Esophagus muscularis mucosa (tissue), 4 donors: Measurements from ENCODE around the gene CHM. TPM values are rescaled to one million over a fixed set of nuclear protein-coding genes. Genes with fewer than 3 reads are reported as not detected.
"Not testable (repeated sequence)": the region's sequence is repeated elsewhere in the genome, so short reads cannot be mapped to it uniquely, and the experiment has no call there.

ENCODE experiments used
- DNase-seq: peaks from one replicate; pipeline ENCODE4 v3.0.0-alpha.2; 2017; ENCODE audit errors: extremely low spot score
- H3K27ac ChIP-seq, 4 donors: fragments of 200-600 bp; sonication (generic); replicated peaks in 1 of 4; 1 replicate in 3 of 4; 2 replicates in 1 of 4; pipeline ENCODE4 v1.5.1; 2016 to 2019; ENCODE audit warnings: mild to moderate bottlenecking in 1 of 4
- H3K27me3 ChIP-seq, 4 donors: fragments of 200-600 bp; sonication (generic); one replicate each; pipeline versions ENCODE4 v1.5.1 to v1.6.0; 2016 to 2019
- H3K36me3 ChIP-seq, 4 donors: fragments of 200-600 bp; sonication (generic); one replicate each; pipeline ENCODE4 v1.5.1; 2016 to 2019
- H3K4me1 ChIP-seq, 4 donors: fragments of 200-600 bp; sonication (generic); one replicate each; pipeline ENCODE4 v1.5.1; 2016 to 2019
- H3K4me3 ChIP-seq, 4 donors: fragments of 200-600 bp; sonication (generic); 1 replicate in 2 of 4; 2 replicates in 2 of 4; pipeline ENCODE4 v1.5.1; 2016 to 2019; ENCODE audit warnings: mild to moderate bottlenecking in 4 of 4, moderate library complexity in 1 of 4
- H3K9me3 ChIP-seq, 4 donors: fragments of 200-600 bp; sonication (generic); 1 replicate in 3 of 4; 2 replicates in 1 of 4; pipeline ENCODE4 v1.5.1; 2016 to 2019
- CTCF ChIP-seq, 3 experiments: fragments of 200-600 bp in 2 of 3; fragments of 450-650 bp in 1 of 3; sonication (generic) in 2 of 3; IDR thresholded peaks; one replicate each; pipeline ENCODE4 v1.5.1; 2017 to 2019; ENCODE audit warnings: antibody characterized with exemption in 3 of 3, mild to moderate bottlenecking in 2 of 3, moderate library complexity in 1 of 3
- EP300 ChIP-seq: sonication (generic); formaldehyde crosslinking; IDR thresholded peaks from one replicate; pipeline ENCODE4 v1.6.1; 2017; ENCODE audit warnings: antibody characterized with exemption
- POLR2A ChIP-seq: fragments of 450-650 bp; IDR thresholded peaks from one replicate; pipeline ENCODE4 v1.6.1; 2017; ENCODE audit warnings: antibody characterized with exemption, moderate library complexity, mild to moderate bottlenecking, low read depth
- POLR2AphosphoS5 ChIP-seq, 2 donors: sonication (generic); formaldehyde crosslinking; IDR thresholded peaks; one replicate each; pipeline ENCODE4 v1.6.1; 2017; ENCODE audit warnings: antibody characterized with exemption in 2 of 2
- whole genome bisulfite sequencing: methylation state at CpG from one replicate; pipeline ENCODE4 v1.1.5; 2018; 5-methylcytosine and 5-hydroxymethylcytosine counted together
- intact Hi-C: fragments of 100-400 bp; cut with DNase I; formaldehyde crosslinking; loops from one replicate; pipeline ENCODE4 v1.15.1; 2023
- total RNA-seq, 4 donors: library from RNA; depleted of rRNA; stranded (reverse); fragments of >200 nt; gene quantifications; one replicate each; pipeline versions ENCODE4 v1.1.0 to v1.2.1, GENCODE V29; 2016

CHM gene
- total RNA-seq, 4 donors from 2014 or later = 13.9 to 16.3 (median 15.2) TPM

- H3K27ac ChIP-seq = no peak overlapping the region
- no peaks in the 10 kb centered on the region for H3K27me3 ChIP-seq
- intact Hi-C loops = no loop called here
- no peak for DNase-seq
- TF ChIP-seq POLR2AphosphoS5 (IDR thresholded peaks at IDR 0.05) = no peak
- peaks cover 0 to 12% (median 4%) of the 10 kb centered on the region in 4 donors for H3K36me3 ChIP-seq
- H3K9me3 ChIP-seq = peaks cover 0 to 3% (median 0%) of the 10 kb centered on the region in 4 donors
- no peak overlapping the region for H3K4me3 ChIP-seq
- H3K4me1 ChIP-seq = no peaks in the 10 kb centered on the region
- WGBS = 75% methylated on average over 3 of the region's 3 CpGs
These were observed 70.1 kb downstream of the CHM start for GRCh38 chrX:85977218-85977617.

GRCh38 chrX:85972351-85972750 lies 75.0 kb downstream of the CHM start:
- WGBS = 80% methylated on average over 1 of the region's 33 CpGs

GRCh38 chrX:85964744-85965143 lies 82.6 kb downstream of the CHM start:
- intact Hi-C loops = no loop called here
- Histone ChIP-seq H3K27me3 (no peaks in the 10 kb centered on the region), H3K4me1 (no peaks in the 10 kb centered on the region), H3K4me3 (no peak overlapping the region), H3K9me3 (no peaks in the 10 kb centered on the region), H3K27ac (no peak overlapping the region), H3K36me3 (no peaks in the 10 kb centered on the region)
- DNase-seq = no peak
- TF ChIP-seq POLR2A (no peak), EP300 (no peak), CTCF (IDR thresholded peaks at IDR 0.05) (no peak), POLR2AphosphoS5 (IDR thresholded peaks at IDR 0.05) (no peak)
- 62% methylated on average over 2 of the region's 2 CpGs for WGBS

More at GRCh38 chrX:85972351-85972750, 75.0 kb downstream of the CHM start:
- H3K4me3 ChIP-seq, H3K9me3 ChIP-seq, H3K4me1 ChIP-seq, H3K27me3 ChIP-seq, H3K27ac ChIP-seq, intact Hi-C loops, DNase-seq: not testable (repeated sequence)
- peaks cover 0 to 19% (median 2%) of the 10 kb centered on the region in 4 donors for H3K36me3 ChIP-seq

- H3K27me3 ChIP-seq = no peaks in the 10 kb centered on the region
- H3K27ac ChIP-seq = no peak overlapping the region
- no peaks in the 10 kb centered on the region for H3K4me1 ChIP-seq
- no peaks in the 10 kb centered on the region for H3K9me3 ChIP-seq
- no peaks in the 10 kb centered on the region for H3K36me3 ChIP-seq
- no peak for DNase-seq
- no peak for TF ChIP-seq EP300
- TF ChIP-seq POLR2A = no peak
- no peak for TF ChIP-seq POLR2AphosphoS5 (IDR thresholded peaks at IDR 0.05)
- TF ChIP-seq CTCF (IDR thresholded peaks at IDR 0.05) = no peak
- no peak overlapping the region for H3K4me3 ChIP-seq
- WGBS = 64% methylated on average over 5 of the region's 5 CpGs
- intact Hi-C loops = no loop called here
These were observed 83.6 kb downstream of the CHM start for GRCh38 chrX:85963736-85964135.

GRCh38 chrX:85955510-85955909 lies 91.8 kb downstream of the CHM start:
- Histone ChIP-seq H3K36me3 (peaks cover 0 to 27% (median 2%) of the 10 kb centered on the region in 4 donors), H3K9me3 (no peaks in the 10 kb centered on the region), H3K27ac (no peak overlapping the region), H3K27me3 (no peaks in the 10 kb centered on the region), H3K4me3 (no peak overlapping the region), H3K4me1 (no peaks in the 10 kb centered on the region)
- 82% methylated on average over 3 of the region's 3 CpGs for WGBS
- no peak for DNase-seq
- intact Hi-C loops = no loop called here
- TF ChIP-seq POLR2A (no peak), EP300 (no peak), CTCF (IDR thresholded peaks at IDR 0.05) (no peak), POLR2AphosphoS5 (IDR thresholded peaks at IDR 0.05) (no peak)

- H3K27ac ChIP-seq, H3K4me1 ChIP-seq, DNase-seq, H3K27me3 ChIP-seq, H3K4me3 ChIP-seq, intact Hi-C loops: not testable (repeated sequence)
- Histone ChIP-seq H3K9me3 (peaks cover 0 to 11% (median 3%) of the 10 kb centered on the region in 4 donors), H3K36me3 (peaks cover 0 to 26% (median 4%) of the 10 kb centered on the region in 4 donors)
- WGBS = 69% methylated on average over 4 of the region's 4 CpGs
These were observed 102.6 kb downstream of the CHM start for GRCh38 chrX:85944751-85945150.
